Measurements from ENCODE around the gene PARD3.

DNA sequence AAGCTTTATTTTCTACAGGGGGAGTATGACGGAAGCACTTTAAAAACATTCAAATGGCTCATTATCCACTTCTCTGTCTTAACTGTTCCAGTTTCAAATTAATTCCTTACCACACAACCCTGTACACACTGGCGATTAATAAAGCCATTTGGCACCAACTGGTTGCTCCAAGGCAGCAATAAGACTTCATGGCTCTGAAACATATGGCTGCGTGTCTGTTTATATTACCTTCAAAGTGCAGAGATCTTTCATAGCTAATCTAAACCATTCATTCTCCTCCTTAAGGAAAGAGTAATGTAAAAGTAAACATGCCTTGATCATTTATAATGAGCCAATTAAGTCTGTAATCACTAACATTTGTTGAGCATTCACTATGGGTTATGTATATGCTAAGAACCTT, 325.7 kb downstream of the PARD3 start:
- TF ChIP-seq, protein P1, sequence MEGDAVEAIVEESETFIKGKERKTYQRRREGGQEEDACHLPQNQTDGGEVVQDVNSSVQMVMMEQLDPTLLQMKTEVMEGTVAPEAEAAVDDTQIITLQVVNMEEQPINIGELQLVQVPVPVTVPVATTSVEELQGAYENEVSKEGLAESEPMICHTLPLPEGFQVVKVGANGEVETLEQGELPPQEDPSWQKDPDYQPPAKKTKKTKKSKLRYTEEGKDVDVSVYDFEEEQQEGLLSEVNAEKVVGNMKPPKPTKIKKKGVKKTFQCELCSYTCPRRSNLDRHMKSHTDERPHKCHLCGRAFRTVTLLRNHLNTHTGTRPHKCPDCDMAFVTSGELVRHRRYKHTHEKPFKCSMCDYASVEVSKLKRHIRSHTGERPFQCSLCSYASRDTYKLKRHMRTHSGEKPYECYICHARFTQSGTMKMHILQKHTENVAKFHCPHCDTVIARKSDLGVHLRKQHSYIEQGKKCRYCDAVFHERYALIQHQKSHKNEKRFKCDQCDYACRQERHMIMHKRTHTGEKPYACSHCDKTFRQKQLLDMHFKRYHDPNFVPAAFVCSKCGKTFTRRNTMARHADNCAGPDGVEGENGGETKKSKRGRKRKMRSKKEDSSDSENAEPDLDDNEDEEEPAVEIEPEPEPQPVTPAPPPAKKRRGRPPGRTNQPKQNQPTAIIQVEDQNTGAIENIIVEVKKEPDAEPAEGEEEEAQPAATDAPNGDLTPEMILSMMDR (IDR thresholded peaks at IDR 0.05) = no peak
- no peak for TF ChIP-seq POLR2A (IDR thresholded peaks at IDR 0.05)
- TF ChIP-seq EP300 (IDR thresholded peaks at IDR 0.05) = no peak
- TF ChIP-seq POLR2AphosphoS5 (IDR thresholded peaks at IDR 0.05) = no peak
